CD8-positive, alpha-beta memory T cell (primary cell): Measurements from ENCODE around the gene SPTLC1. TPM values are rescaled to one million over a fixed set of nuclear protein-coding genes. Genes with fewer than 3 reads are reported as not detected.
"Not testable (repeated sequence)": the region's sequence is repeated elsewhere in the genome, so short reads cannot be mapped to it uniquely, and the experiment has no call there.

ENCODE experiments used
- CTCF ChIA-PET: fragments of 350-600 bp; sonication (Branson Sonifier 250); formaldehyde crosslinking; loops from one replicate; lab custom pipeline; 2021; ENCODE audit warnings: antibody characterized with exemption; lab: Charles Lee
- POLR2A ChIA-PET: fragments of 350-600 bp; sonication (Branson Sonifier 250); formaldehyde crosslinking; loops from one replicate; lab custom pipeline; 2021; ENCODE audit warnings: antibody characterized with exemption; lab: Charles Lee
- DNase-seq, 5 donors: peaks; one replicate each; pipeline versions ENCODE4 v3.0.0 to v3.0.0-alpha.2; 2020 to 2022; ENCODE audit warnings: mixed read lengths in 1 of 5
- H3K27ac ChIP-seq: one replicate; pipeline ENCODE4 v1.7.0; 2013; ENCODE audit warnings: low read depth, mild to moderate bottlenecking, low read length, moderate library complexity
- H3K27me3 ChIP-seq: 2 replicates; pipeline ENCODE4 v1.7.0; 2013; ENCODE audit warnings: low read length, mild to moderate bottlenecking; ENCODE audit not compliant: insufficient read depth, poor library complexity, severe bottlenecking
- H3K36me3 ChIP-seq: 2 replicates; pipeline ENCODE4 v1.7.0; 2013; ENCODE audit warnings: mild to moderate bottlenecking, low read length, moderate library complexity; ENCODE audit not compliant: insufficient read depth
- H3K4me1 ChIP-seq: 2 replicates; pipeline ENCODE4 v1.7.0; 2013; ENCODE audit warnings: mild to moderate bottlenecking, low read length, moderate library complexity; ENCODE audit not compliant: insufficient read depth
- H3K4me3 ChIP-seq: 2 replicates; pipeline ENCODE4 v1.7.0; 2013; ENCODE audit warnings: mild to moderate bottlenecking, low read length
- H3K9me3 ChIP-seq: 2 replicates; pipeline ENCODE4 v1.7.0; 2013; ENCODE audit warnings: mild to moderate bottlenecking, low read length
- H3K27ac Mint-ChIP-seq, 8 donors: one replicate each; pipeline ENCODE4 v1.8.0; 2020 to 2021; ENCODE audit warnings: mixed read lengths in 8 of 8, mild to moderate bottlenecking in 6 of 8, inconsistent platforms in 3 of 8, moderate library complexity in 3 of 8
- H3K27me3 Mint-ChIP-seq, 2 donors: one replicate each; pipeline ENCODE4 v1.8.0; 2020 to 2021; ENCODE audit warnings: mixed read lengths in 2 of 2, mild to moderate bottlenecking in 1 of 2, moderate library complexity in 1 of 2
- H3K36me3 Mint-ChIP-seq, 3 donors: one replicate each; pipeline ENCODE4 v1.8.0; 2020 to 2021; ENCODE audit warnings: mixed read lengths in 3 of 3, inconsistent platforms in 1 of 3, mild to moderate bottlenecking in 1 of 3
- H3K4me1 Mint-ChIP-seq, 3 donors: one replicate each; pipeline ENCODE4 v1.8.0; 2020 to 2021; ENCODE audit warnings: mixed read lengths in 3 of 3, inconsistent platforms in 1 of 3, mild to moderate bottlenecking in 1 of 3
- H3K4me3 Mint-ChIP-seq, 7 donors: one replicate each; pipeline ENCODE4 v1.8.0; 2020 to 2021; ENCODE audit warnings: mixed read lengths in 7 of 7, mild to moderate bottlenecking in 6 of 7, moderate library complexity in 4 of 7, inconsistent platforms in 2 of 7
- H3K9me3 Mint-ChIP-seq, 5 donors: one replicate each; pipeline ENCODE4 v1.8.0; 2020 to 2022; ENCODE audit warnings: mixed read lengths in 5 of 5, mild to moderate bottlenecking in 3 of 5, moderate library complexity in 2 of 5, inconsistent platforms in 1 of 5
- polyA plus RNA-seq: library from polyadenylated mRNA; unstranded; fragments of 300-500 nt; fragmentation: Illumina TruSeq; gene quantifications from one replicate; pipeline ENCODE4 v1.2.3, GENCODE V29; 2021
- total RNA-seq, 2 experiments: library from RNA; stranded (reverse); gene quantifications; one replicate each; pipeline ENCODE4 v1.2.3, GENCODE V29; 2021

Gene SPTLC1
- total and polyA plus RNA-seq, 3 experiments from 2014 or later = 38.8 to 64.0 (median 60.7) TPM

- POLR2A ChIA-PET, H3K4me1 ChIP-seq, CTCF ChIA-PET, H3K4me3 Mint-ChIP-seq, H3K36me3 ChIP-seq, H3K36me3 Mint-ChIP-seq, H3K27ac Mint-ChIP-seq, H3K4me3 ChIP-seq, H3K27ac ChIP-seq, H3K9me3 ChIP-seq, DNase-seq, H3K4me1 Mint-ChIP-seq, H3K27me3 ChIP-seq: not testable (repeated sequence)
- Mint-ChIP-seq H3K9me3 (peaks cover 2 to 16% (median 10%) of the 10 kb centered on the region in 5 donors), H3K27me3 (peaks cover 5 to 19% of the 10 kb centered on the region in 2 donors)
Measured at GRCh38 chr9:92010253-92010652, 105.0 kb downstream of the SPTLC1 start.

GRCh38 chr9:92008041-92008440, 107.2 kb downstream of the SPTLC1 start:
- ChIA-PET CTCF (no interaction called here), POLR2A (no interaction called here)
- no peak for DNase-seq
- H3K27me3 Mint-ChIP-seq = peaks cover 5 to 18% of the 10 kb centered on the region in 2 donors
- H3K9me3 Mint-ChIP-seq = peaks cover 0 to 3% (median 0%) of the 10 kb centered on the region in 5 donors
- H3K4me1 Mint-ChIP-seq = no peaks in the 10 kb centered on the region
- no peaks in the 10 kb centered on the region for H3K4me1 ChIP-seq
- no peak overlapping the region for H3K27ac Mint-ChIP-seq
- peaks cover 0 to 4% (median 0%) of the 10 kb centered on the region in 3 donors for H3K36me3 Mint-ChIP-seq
- H3K4me3 Mint-ChIP-seq = no peak overlapping the region
- no peak overlapping the region for H3K27ac ChIP-seq
- H3K4me3 ChIP-seq = no peak overlapping the region
- no peaks in the 10 kb centered on the region for H3K36me3 ChIP-seq
- H3K9me3 ChIP-seq = no peaks in the 10 kb centered on the region
- H3K27me3 ChIP-seq = no peaks in the 10 kb centered on the region

DNA sequence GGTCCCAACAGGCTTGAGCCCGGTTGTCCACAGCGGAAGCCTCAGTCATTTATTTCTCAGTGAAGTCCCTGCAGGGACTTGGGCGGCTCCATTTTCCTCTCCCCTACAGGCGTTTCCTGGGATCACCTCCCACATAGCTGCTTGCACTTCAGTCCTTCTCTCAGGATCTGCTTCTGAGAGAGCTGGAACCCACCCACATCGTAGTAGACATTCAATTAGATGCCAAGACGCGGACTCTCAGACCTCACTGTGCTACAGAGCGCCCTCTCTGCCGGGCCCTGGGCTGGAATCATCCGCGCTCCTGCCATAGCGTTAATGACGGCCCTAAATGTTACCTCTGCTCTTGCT, 111.2 kb downstream of the SPTLC1 start:
- Histone ChIP-seq H3K4me3 (no peak overlapping the region), H3K9me3 (no peaks in the 10 kb centered on the region), H3K27ac (no peak overlapping the region), H3K4me1 (no peaks in the 10 kb centered on the region), H3K27me3 (no peaks in the 10 kb centered on the region), H3K36me3 (no peaks in the 10 kb centered on the region)
- Mint-ChIP-seq H3K4me1 (no peaks in the 10 kb centered on the region), H3K27ac (peak overlapping the region in 1 of 8 donors; percentile 36), H3K36me3 (peaks cover 0 to 2% (median 0%) of the 10 kb centered on the region in 3 donors), H3K4me3 (no peak overlapping the region), H3K27me3 (peaks cover 0 to 22% of the 10 kb centered on the region in 2 donors), H3K9me3 (no peaks in the 10 kb centered on the region)
- POLR2A ChIA-PET = no interaction called here
- CTCF ChIA-PET = no interaction called here
- DNase-seq = no peak

DNA sequence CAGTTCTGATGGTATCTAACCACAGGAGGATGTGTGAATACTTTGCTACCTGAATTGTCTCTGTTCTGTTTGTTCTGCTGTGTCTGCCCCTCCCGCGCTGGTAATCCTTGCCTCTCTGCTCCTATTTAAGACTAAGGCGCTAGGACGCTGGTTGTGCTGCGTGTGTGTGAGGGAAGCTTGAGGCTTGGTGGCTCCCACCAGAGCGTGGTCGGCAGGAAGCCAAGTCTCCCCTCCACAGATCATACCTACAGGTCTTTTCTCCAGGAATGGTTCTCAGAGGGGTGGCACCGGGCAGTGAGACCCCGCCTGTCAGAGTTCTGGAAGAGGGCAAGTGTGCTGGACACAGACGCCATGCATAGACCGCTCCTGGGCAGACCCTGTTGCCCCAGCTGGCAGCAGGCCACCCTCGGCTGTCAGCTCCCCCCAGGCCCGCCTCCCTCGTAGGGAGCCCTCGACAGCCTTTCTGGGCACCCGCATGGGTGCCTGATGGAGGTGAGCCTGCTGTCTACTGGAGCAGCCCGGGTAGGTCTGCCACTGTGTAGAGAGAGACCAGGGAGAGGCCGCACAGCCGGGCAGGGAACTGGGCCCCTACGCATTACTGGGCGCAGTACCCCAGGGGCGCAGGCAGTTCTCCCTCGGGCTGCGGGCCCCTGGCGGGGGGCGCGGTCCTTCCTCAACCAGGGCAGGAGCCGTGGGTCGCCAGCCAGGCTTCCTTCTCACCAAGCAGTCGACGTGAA, 111.7 kb downstream of the SPTLC1 start:
- POLR2A ChIA-PET = no interaction called here
- H3K36me3 Mint-ChIP-seq = no peaks in the 10 kb centered on the region
- CTCF ChIA-PET = no interaction called here

GRCh38 chr9:92001948-92002347, 113.3 kb downstream of the SPTLC1 start:
- CTCF ChIA-PET, H3K4me1 ChIP-seq, H3K36me3 ChIP-seq, H3K4me3 Mint-ChIP-seq, H3K27ac Mint-ChIP-seq, H3K27me3 ChIP-seq, H3K9me3 ChIP-seq, DNase-seq, H3K27ac ChIP-seq, POLR2A ChIA-PET, H3K36me3 Mint-ChIP-seq, H3K4me3 ChIP-seq, H3K4me1 Mint-ChIP-seq, H3K9me3 Mint-ChIP-seq: not testable (repeated sequence)
- peaks cover 0 to 27% of the 10 kb centered on the region in 2 donors for H3K27me3 Mint-ChIP-seq

More for the DNA sequence above, 111.7 kb downstream of the SPTLC1 start:
- Mint-ChIP-seq H3K27me3 (peaks cover 0 to 25% of the 10 kb centered on the region in 2 donors), H3K4me1 (no peaks in the 10 kb centered on the region), H3K4me3 (no peak overlapping the region), H3K9me3 (no peaks in the 10 kb centered on the region), H3K27ac (no peak overlapping the region)
- H3K36me3 ChIP-seq = no peaks in the 10 kb centered on the region
- no peak overlapping the region for H3K4me3 ChIP-seq
- H3K27me3 ChIP-seq = no peaks in the 10 kb centered on the region
- H3K27ac ChIP-seq = no peak overlapping the region
- H3K4me1 ChIP-seq = no peaks in the 10 kb centered on the region
- H3K9me3 ChIP-seq = no peaks in the 10 kb centered on the region
- DNase-seq = no peak

DNA sequence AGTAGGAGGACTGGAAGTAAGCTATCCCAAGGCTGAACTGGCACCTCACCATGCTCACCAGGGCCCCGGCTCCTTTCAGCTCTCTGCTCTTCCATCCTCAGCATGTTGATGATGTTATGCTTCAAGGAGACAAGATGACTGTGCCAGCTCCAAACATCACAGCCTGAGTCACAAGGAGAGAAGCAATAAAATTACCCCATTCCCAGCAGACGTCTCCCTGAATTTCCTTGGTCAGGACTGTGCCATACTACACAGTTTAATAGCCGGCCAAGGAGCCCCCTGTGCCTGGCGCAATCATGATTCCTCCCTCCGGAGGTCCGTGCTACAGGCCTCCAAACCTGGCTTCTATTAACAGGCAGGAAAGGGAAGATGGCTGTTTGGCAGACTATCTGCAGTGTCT, 114.0 kb downstream of the SPTLC1 start:
- H3K27ac ChIP-seq = no peak overlapping the region
- Mint-ChIP-seq H3K4me1 (no peaks in the 10 kb centered on the region), H3K4me3 (no peak overlapping the region), H3K36me3 (no peaks in the 10 kb centered on the region), H3K27ac (no peak overlapping the region), H3K9me3 (no peaks in the 10 kb centered on the region), H3K27me3 (peaks cover 0 to 27% of the 10 kb centered on the region in 2 donors)
- H3K36me3 ChIP-seq = no peaks in the 10 kb centered on the region
- no peak overlapping the region for H3K4me3 ChIP-seq
- ChIA-PET POLR2A (no interaction called here), CTCF (no interaction called here)
- H3K4me1 ChIP-seq = no peaks in the 10 kb centered on the region
- H3K27me3 ChIP-seq = no peaks in the 10 kb centered on the region
- no peak for DNase-seq
- no peaks in the 10 kb centered on the region for H3K9me3 ChIP-seq

GRCh38 chr9:91995000-91995655, 120.1 kb downstream of the SPTLC1 start:
- POLR2A ChIA-PET = no interaction called here
- Histone ChIP-seq H3K9me3 (no peaks in the 10 kb centered on the region), H3K27me3 (no peaks in the 10 kb centered on the region), H3K36me3 (no peaks in the 10 kb centered on the region), H3K4me3 (no peak overlapping the region), H3K27ac (no peak overlapping the region), H3K4me1 (no peaks in the 10 kb centered on the region)
- Mint-ChIP-seq H3K9me3 (no peaks in the 10 kb centered on the region), H3K27me3 (peaks cover 5 to 36% of the 10 kb centered on the region in 2 donors), H3K4me1 (no peaks in the 10 kb centered on the region), H3K4me3 (no peak overlapping the region), H3K27ac (no peak overlapping the region), H3K36me3 (no peaks in the 10 kb centered on the region)
- CTCF ChIA-PET = no interaction called here
- no peak for DNase-seq

GRCh38 chr9:91994422-91994821, 120.8 kb downstream of the SPTLC1 start:
- H3K9me3 ChIP-seq = no peaks in the 10 kb centered on the region
- Mint-ChIP-seq H3K27ac (no peak overlapping the region), H3K4me3 (no peak overlapping the region), H3K9me3 (no peaks in the 10 kb centered on the region), H3K27me3 (peaks cover 7 to 33% of the 10 kb centered on the region in 2 donors), H3K36me3 (no peaks in the 10 kb centered on the region), H3K4me1 (no peaks in the 10 kb centered on the region)
- DNase-seq = no peak
- no peaks in the 10 kb centered on the region for H3K4me1 ChIP-seq
- H3K27me3 ChIP-seq = no peaks in the 10 kb centered on the region
- H3K27ac ChIP-seq = no peak overlapping the region
- ChIA-PET POLR2A (no interaction called here), CTCF (no interaction called here)
- H3K36me3 ChIP-seq = no peaks in the 10 kb centered on the region
- H3K4me3 ChIP-seq = no peak overlapping the region
